HEK293 (cell line): ENCODE results near the gene CNP.

Source experiments
- ATF2 ChIP-seq: fragments of 450-650 bp; formaldehyde crosslinking; IDR thresholded peaks from 2 replicates; pipeline ENCODE4 v1.5.1; 2016; ENCODE audit warnings: missing biosample characterization, missing genetic modification characterization, low read depth
- CTCF ChIP-seq: fragments of 450-650 bp; formaldehyde crosslinking; IDR thresholded peaks from 2 replicates; pipeline ENCODE4 v1.5.1; 2016; ENCODE audit warnings: missing biosample characterization, missing genetic modification characterization
- HOXC10 ChIP-seq: sonication (generic); formaldehyde crosslinking; IDR thresholded peaks from 2 replicates; pipeline ENCODE4 v1.8.1; 2023; ENCODE audit warnings: mild to moderate bottlenecking, missing genetic modification reagents
- YY1 ChIP-seq: fragments of 450-650 bp; formaldehyde crosslinking; IDR thresholded peaks from 2 replicates; pipeline ENCODE4 v1.5.1; 2018; ENCODE audit warnings: missing biosample characterization, missing genetic modification characterization
- ZBTB49 ChIP-seq: fragments of 450-650 bp; formaldehyde crosslinking; IDR thresholded peaks from 2 replicates; pipeline ENCODE4 v1.5.1; 2016; ENCODE audit warnings: missing biosample characterization, missing genetic modification characterization, low read depth
- ZIC2 ChIP-seq: fragments of 450-650 bp; formaldehyde crosslinking; IDR thresholded peaks from 2 replicates; pipeline ENCODE4 v1.5.1; 2016; ENCODE audit warnings: missing biosample characterization, missing genetic modification characterization
- ZNF157 ChIP-seq: fragments of 450-650 bp; formaldehyde crosslinking; IDR thresholded peaks from 2 replicates; pipeline ENCODE4 v1.5.1; 2016; ENCODE audit warnings: missing biosample characterization, missing genetic modification characterization
- ZNF248 ChIP-seq: fragments of 450-650 bp; formaldehyde crosslinking; IDR thresholded peaks from 2 replicates; pipeline ENCODE4 v1.5.1; 2017; ENCODE audit warnings: missing biosample characterization, missing genetic modification characterization
- ZNF274 ChIP-seq, 2 experiments: fragments of 200-500 bp in 1 of 2; fragments of 450-650 bp in 1 of 2; sonication (Bioruptor generic) in 1 of 2; formaldehyde crosslinking in 1 of 2; IDR thresholded peaks; 2 replicates each; pipeline versions ENCODE4 v1.5.1 to v1.6.1; 2014 to 2016; ENCODE audit warnings: borderline replicate concordance in 1 of 2, inconsistent platforms in 1 of 2, low read length in 1 of 2, missing biosample characterization in 1 of 2, missing genetic modification characterization in 1 of 2
- ZNF311 ChIP-seq: fragments of 450-650 bp; formaldehyde crosslinking; IDR thresholded peaks from 2 replicates; pipeline ENCODE4 v1.5.1; 2017; ENCODE audit warnings: missing biosample characterization, missing genetic modification characterization, borderline replicate concordance
- ZNF391 ChIP-seq: fragments of 450-650 bp; formaldehyde crosslinking; IDR thresholded peaks from 2 replicates; pipeline ENCODE4 v1.5.1; 2016; ENCODE audit warnings: low read depth, missing biosample characterization, missing genetic modification characterization, borderline replicate concordance
- ZNF549 ChIP-seq: fragments of 450-650 bp; IDR thresholded peaks from 2 replicates; pipeline ENCODE4 v1.5.1; 2018; ENCODE audit warnings: missing biosample characterization, missing genetic modification characterization, mild to moderate bottlenecking, inconsistent platforms, moderate library complexity
- ZNF600 ChIP-seq: fragments of 450-650 bp; formaldehyde crosslinking; IDR thresholded peaks from 2 replicates; pipeline ENCODE4 v1.5.1; 2016; ENCODE audit warnings: missing biosample characterization, missing genetic modification characterization
- ZNF692 ChIP-seq: fragments of 450-650 bp; formaldehyde crosslinking; IDR thresholded peaks from 2 replicates; pipeline ENCODE4 v1.5.1; 2016; ENCODE audit warnings: missing biosample characterization, missing genetic modification characterization

- no peak for TF ChIP-seq CTCF (tag by site-specific recombination)
- no peak for TF ChIP-seq ATF2 (tag by site-specific recombination)
- no peak for TF ChIP-seq ZNF157
- TF ChIP-seq HOXC10 (CRISPR knock-in tag), result no peak
- TF ChIP-seq ZNF549, result no peak
- TF ChIP-seq ZNF692 (tag by site-specific recombination), result peak; percentile 75; the same call in 1 of the 2 replicates
- no peak for TF ChIP-seq ZNF274 (IDR thresholded peaks at IDR 0.05; ENCODE audit: low read length)
- no peak for TF ChIP-seq ZNF274 (tag by site-specific recombination; IDR thresholded peaks at IDR 0.05; ENCODE audit: borderline replicate concordance)
- no peak for TF ChIP-seq ZBTB49
- TF ChIP-seq ZIC2 (tag by site-specific recombination), result peak; percentile 20
- TF ChIP-seq YY1 (tag by site-specific recombination), result peak; percentile 31; the same call in 1 of the 2 replicates
- TF ChIP-seq ZNF311 (tag by site-specific recombination), result no peak
- no peak for TF ChIP-seq ZNF600 (tag by site-specific recombination)
- no peak for TF ChIP-seq ZNF248 (tag by site-specific recombination)
- TF ChIP-seq ZNF391 (tag by site-specific recombination), result no peak
Observed at GRCh38 chr17:41966463-41967140, at the start of gene CNP.
